Hippocampal formation (tissue), 2 donors: Measurements from ENCODE around the gene TOB2.

Experiments used
- DNase-seq, 2 donors: peaks; one replicate each; lab custom pipeline; 2025; lab: John Stamatoyannopoulos, UW

The TOB2 gene, protein sequence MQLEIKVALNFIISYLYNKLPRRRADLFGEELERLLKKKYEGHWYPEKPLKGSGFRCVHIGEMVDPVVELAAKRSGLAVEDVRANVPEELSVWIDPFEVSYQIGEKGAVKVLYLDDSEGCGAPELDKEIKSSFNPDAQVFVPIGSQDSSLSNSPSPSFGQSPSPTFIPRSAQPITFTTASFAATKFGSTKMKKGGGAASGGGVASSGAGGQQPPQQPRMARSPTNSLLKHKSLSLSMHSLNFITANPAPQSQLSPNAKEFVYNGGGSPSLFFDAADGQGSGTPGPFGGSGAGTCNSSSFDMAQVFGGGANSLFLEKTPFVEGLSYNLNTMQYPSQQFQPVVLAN

GRCh38 chr22:41446639-41447434, at the start of gene TOB2:
TOB2 (minus strand) TSS chr22:41446801; CDS start chr22:41437345, 9,456 bp downstream.
- DNase-seq, result peak; percentile 92 to 97

DNA sequence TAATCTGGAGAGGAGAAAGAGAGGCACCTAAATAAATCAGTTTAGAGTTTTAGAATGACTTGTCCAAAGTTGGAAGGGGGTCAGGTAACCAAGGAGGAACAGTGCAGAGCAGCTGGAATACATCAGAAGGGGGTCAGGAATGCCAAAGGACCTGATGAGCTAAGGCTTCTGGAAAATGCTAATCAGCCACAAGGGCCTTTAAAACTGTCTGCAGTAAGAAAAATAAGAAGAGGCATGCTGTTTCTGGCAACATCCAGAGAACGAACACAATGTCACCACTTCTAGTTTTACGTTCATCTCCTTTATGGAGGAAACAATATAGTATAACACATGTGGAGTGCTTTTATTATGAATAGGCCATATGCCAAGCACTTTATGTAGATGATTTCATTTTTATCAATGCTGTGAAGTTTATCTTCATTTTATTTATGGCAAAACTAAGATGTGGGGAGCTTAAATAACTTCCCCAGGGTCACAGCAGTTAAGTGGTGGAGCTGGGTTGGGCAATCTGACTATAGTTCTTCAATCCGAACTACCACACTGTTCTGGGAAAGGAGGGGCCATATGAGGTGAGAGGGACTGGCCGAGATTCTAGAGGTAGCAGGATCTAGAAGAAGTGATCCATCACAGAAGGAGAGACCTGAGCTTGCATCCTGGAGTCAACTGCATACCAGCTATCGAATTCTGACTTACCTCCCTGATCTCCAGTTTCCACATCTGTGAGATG, 44.9 kb upstream of the TOB2 start:
- DNase-seq, result no peak

DNA sequence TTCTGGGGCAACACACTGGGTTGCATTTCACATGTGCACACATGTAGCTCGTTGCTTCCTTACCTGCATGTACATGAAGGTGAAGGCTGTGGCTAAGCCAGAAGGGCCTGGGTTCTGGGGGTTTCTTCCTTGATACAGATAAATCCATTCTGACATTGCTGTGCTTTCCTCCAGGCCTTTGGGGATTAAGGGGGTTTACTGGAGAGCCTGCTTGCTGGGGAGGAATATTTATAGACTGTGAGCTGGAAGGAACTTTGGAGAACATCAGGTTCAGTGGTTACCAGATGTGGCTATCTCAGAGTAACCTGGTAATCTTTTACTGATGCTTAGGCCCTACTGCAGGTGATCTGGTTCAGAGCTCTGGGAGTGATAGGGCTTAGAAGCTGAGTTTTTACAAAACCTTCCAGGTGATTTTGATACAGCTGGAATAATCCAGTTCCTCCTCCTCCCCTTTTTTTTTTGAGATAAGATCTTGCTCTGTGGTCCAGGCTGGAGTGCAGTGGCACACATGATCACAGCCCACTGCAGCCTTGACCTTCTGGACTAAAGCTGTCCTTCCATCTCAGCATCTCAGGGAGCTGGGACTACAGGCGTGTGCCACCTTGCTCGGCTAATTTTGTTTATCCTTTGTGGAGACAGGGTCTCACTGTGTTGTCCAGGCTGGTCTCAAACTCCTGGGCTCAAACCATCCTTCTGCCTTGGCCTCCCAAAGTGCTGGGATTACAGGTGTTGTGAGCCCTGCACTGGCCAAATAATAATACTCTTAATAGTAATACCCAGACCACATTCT, 42.2 kb upstream of the TOB2 start:
- no peak for DNase-seq

GRCh38 chr22:41488076-41488475, 41.5 kb upstream of the TOB2 start:
- DNase-seq, result no peak

DNA sequence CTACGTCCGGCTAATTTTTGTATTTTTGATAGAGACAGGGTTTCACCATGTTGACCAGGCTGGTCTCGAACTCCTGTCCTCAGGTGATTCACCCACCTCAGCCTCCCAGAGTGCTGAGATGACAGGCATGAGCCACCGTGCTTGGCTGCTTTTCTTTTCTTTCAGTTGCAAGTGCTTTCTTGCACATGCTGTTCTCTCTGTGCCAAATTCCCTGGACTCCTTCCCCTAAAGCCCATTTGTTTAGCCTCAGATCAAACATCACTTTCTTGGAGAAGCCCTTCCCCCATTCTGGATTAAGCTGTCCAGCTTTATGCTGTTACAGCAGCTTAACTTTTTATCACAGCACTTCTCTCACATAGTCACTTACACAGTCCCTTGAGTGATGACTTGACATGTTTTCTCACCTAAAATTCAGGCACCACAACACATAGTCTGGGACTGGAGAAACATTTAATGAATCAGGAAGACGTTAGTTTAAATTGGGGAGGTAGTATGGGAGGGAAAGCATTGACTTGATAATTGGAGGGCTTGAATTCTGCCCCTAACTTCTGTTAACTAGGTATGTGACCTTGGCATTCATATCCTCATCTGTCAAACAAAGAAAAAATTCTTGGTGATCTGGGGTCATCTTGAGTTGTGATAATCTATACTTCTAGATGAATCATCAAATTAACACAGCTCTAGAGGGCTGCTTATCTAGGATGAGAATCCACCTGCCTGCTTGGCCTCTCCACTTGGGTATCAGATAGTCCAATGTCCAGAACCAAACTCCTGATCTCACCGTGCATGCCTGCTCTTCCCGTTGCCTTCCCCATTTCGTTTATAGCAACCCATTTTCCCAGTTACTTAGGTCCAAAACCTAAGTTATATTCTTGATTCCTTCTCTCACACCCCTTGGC, 40.7 kb upstream of the TOB2 start:
- DNase-seq, result no peak

- DNase-seq, result no peak
Measured at GRCh38 chr22:41485033-41485432, 38.4 kb upstream of the TOB2 start.

DNA sequence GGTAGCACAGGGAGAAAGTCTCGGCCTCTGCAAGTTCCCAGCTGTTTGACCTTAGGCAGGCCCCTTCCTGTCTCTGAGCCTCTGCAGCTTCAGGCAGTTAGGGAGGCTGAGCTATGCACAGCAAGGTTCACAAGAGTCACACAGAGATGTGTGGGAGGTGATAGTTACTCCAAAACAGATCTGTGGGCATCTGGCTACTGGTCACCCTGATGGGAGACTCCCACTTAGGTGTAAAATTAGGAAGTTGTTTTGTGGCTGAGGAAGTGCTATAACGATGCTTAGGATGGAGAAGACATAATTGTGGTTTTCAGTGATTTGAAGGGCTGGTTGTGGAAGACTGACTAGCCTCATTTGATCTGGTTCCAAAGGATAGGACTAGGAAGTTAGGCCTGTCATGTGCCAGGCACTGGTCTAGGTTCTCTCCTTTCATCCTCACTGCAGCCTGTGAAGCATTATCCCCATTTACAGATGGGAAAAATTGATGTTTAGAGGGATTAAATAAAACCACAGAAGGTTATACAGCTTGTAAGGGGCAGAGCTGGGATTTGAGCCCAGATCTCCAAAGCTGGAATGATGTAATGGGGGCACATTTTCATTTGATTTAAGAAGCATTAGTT, 35.8 kb upstream of the TOB2 start:
- no peak for DNase-seq

DNA sequence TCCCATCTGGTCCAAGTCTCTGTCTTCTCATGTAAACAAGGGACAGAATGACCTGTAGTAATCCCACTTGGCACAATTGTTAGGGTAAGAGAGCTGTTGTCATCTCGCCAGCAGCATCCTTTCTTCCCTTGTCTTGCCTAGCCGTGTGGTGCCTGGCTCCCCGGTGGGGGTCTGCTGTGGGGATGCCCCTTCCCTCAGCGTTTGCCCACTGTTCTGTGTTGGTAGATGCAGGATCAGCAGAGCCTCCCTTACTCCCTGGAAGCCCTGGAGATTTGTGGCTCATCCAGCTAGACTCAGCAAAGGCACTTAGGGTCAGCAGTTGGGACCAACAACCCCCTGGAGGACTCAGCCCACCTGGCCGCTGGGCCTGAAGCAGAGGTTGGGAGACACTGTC, 35.3 kb upstream of the TOB2 start:
- DNase-seq, result no peak

GRCh38 chr22:41481131-41481830, 34.7 kb upstream of the TOB2 start:
- DNase-seq, result no peak

GRCh38 chr22:41480397-41480735, 33.8 kb upstream of the TOB2 start:
- DNase-seq, result no peak

GRCh38 chr22:41479671-41480396, 33.2 kb upstream of the TOB2 start:
- DNase-seq, result peak; percentile 65 to 85

GRCh38 chr22:41478891-41479521, 32.4 kb upstream of the TOB2 start:
- peak in 1 of 2 donors; percentile 37 for DNase-seq

GRCh38 chr22:41478473-41478872, 31.9 kb upstream of the TOB2 start:
- no peak for DNase-seq

- no peak for DNase-seq
Measured at GRCh38 chr22:41474872-41475451, 28.4 kb upstream of the TOB2 start.

DNA sequence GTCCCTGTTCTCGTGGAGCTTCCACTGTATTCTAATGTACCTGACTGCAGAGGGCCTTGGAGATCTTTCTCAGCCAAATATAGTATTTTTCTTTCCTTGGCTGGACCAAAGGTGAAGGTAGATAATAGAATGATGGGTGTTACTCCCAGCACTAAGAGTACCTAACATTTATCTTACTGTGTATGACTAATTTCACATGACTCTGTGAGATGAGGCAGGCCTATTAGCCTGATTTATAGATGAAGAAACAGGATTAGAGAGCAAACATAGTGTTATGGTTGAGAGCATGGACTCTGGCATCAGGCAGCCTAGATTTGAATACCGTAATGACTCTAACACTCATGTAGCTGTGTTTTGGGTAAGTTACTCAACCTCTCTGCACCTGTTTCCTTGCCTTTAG, 25.0 kb upstream of the TOB2 start:
- DNase-seq, result no peak

GRCh38 chr22:41470886-41471285, 24.3 kb upstream of the TOB2 start:
- DNase-seq, result no peak

GRCh38 chr22:41469218-41469851, 22.7 kb upstream of the TOB2 start:
- DNase-seq, result no peak
